Mesendoderm (in vitro differentiated cells): Measurements from ENCODE around the gene CISD3.

Experiments
- DNase-seq: peaks from one replicate; pipeline ENCODE4 v3.0.0; 2013
- H2AK5ac ChIP-seq: 2 replicates; pipeline ENCODE4 v1.6.1; 2013; ENCODE audit warnings: low read length, inconsistent platforms
- H2BK120ac ChIP-seq: 2 replicates; pipeline ENCODE4 v1.6.1; 2013; ENCODE audit warnings: low read depth, mild to moderate bottlenecking, low read length, moderate library complexity, mixed read lengths
- H2BK15ac ChIP-seq: replicated peaks from 2 replicates; pipeline ENCODE4 v1.6.1; 2013; ENCODE audit warnings: low read depth, mild to moderate bottlenecking, moderate library complexity
- H2BK5ac ChIP-seq: 2 replicates; pipeline ENCODE4 v1.6.1; 2013; ENCODE audit warnings: low read length, inconsistent platforms
- H3K18ac ChIP-seq: 2 replicates; pipeline ENCODE4 v1.6.1; 2013; ENCODE audit warnings: mild to moderate bottlenecking, low read length, mixed read lengths
- H3K23ac ChIP-seq: one replicate; pipeline ENCODE4 v1.6.1; 2013; ENCODE audit warnings: low read length
- H3K27ac ChIP-seq: 2 replicates; pipeline ENCODE4 v1.5.1; 2013; ENCODE audit warnings: low read depth, mild to moderate bottlenecking, inconsistent platforms, low read length, moderate library complexity
- H3K27me3 ChIP-seq: 2 replicates; pipeline ENCODE4 v1.6.1; 2013; ENCODE audit warnings: low read length, control low read depth, mild to moderate bottlenecking, inconsistent platforms; ENCODE audit not compliant: insufficient read depth, poor library complexity
- H3K36me3 ChIP-seq: 2 replicates; pipeline ENCODE4 v1.6.1; 2013; ENCODE audit warnings: low read length, inconsistent platforms; ENCODE audit not compliant: control insufficient read depth, insufficient read depth
- H3K4ac ChIP-seq: one replicate; pipeline ENCODE4 v1.6.1; 2013; ENCODE audit warnings: low read depth, mild to moderate bottlenecking, low read length, moderate library complexity
- H3K4me1 ChIP-seq: 2 replicates; pipeline ENCODE4 v1.6.1; 2013; ENCODE audit warnings: low read depth, low read length, inconsistent platforms; ENCODE audit not compliant: control insufficient read depth
- H3K4me2 ChIP-seq: 2 replicates; pipeline ENCODE4 v1.6.1; 2013; ENCODE audit warnings: low read length
- H3K4me3 ChIP-seq: 2 replicates; pipeline ENCODE4 v1.5.1; 2013; ENCODE audit warnings: mild to moderate bottlenecking, low read length
- H3K56ac ChIP-seq: one replicate; pipeline ENCODE4 v1.6.1; 2013; ENCODE audit warnings: low read length
- H3K79me1 ChIP-seq: 2 replicates; pipeline ENCODE4 v1.6.1; 2013; ENCODE audit warnings: low read length, inconsistent platforms
- H3K79me2 ChIP-seq: 2 replicates; pipeline ENCODE4 v1.6.1; 2013; ENCODE audit warnings: mild to moderate bottlenecking, low read length; ENCODE audit not compliant: control insufficient read depth, insufficient read depth
- H3K9ac ChIP-seq: 2 replicates; pipeline ENCODE4 v1.6.1; 2013; ENCODE audit warnings: low read length, inconsistent platforms
- H4K5ac ChIP-seq: one replicate; pipeline ENCODE4 v1.6.1; 2013; ENCODE audit warnings: low read length
- H4K8ac ChIP-seq: one replicate; pipeline ENCODE4 v1.6.1; 2013; ENCODE audit warnings: low read depth, mild to moderate bottlenecking, control low read depth, low read length, moderate library complexity
- WGBS: extraction: QIAGEN DNeasy Blood & Tissue Kit; methylation state at CpG from one replicate; pipeline ENCODE4 v1.1.7; 2013; ENCODE audit warnings: low lambda C conversion rate, missing lambda C conversion rate; ENCODE audit not compliant: insufficient coverage; ENCODE audit errors: extremely low coverage; 5-methylcytosine and 5-hydroxymethylcytosine counted together

Gene CISD3

GRCh38 chr17:38716368-38717005 is 13.7 kb upstream of the CISD3 start:
- H3K4ac ChIP-seq, result no peak overlapping the region
- no peak overlapping the region for H2BK120ac ChIP-seq
- H2BK15ac ChIP-seq, result no peak overlapping the region
- H3K23ac ChIP-seq, result no peak overlapping the region
- WGBS, result no CpG with 5 or more reads among the region's 18 CpGs
- H3K4me3 ChIP-seq, result no peak overlapping the region
- no peak for DNase-seq
- no peak overlapping the region for H4K5ac ChIP-seq
- H3K36me3 ChIP-seq, result no peaks in the 10 kb centered on the region
- H3K56ac ChIP-seq, result no peak overlapping the region
- H2BK5ac ChIP-seq, result no peak overlapping the region
- H3K79me2 ChIP-seq, result no peaks in the 10 kb centered on the region
- no peak overlapping the region for H3K9ac ChIP-seq
- H2AK5ac ChIP-seq, result no peak overlapping the region
- H3K18ac ChIP-seq, result no peak overlapping the region
- H3K27ac ChIP-seq, result no peak overlapping the region
- no peaks in the 10 kb centered on the region for H3K27me3 ChIP-seq
- H3K4me2 ChIP-seq, result no peak overlapping the region
- peaks cover 3% of the 10 kb centered on the region for H3K4me1 ChIP-seq
- no peak overlapping the region for H4K8ac ChIP-seq
- no peaks in the 10 kb centered on the region for H3K79me1 ChIP-seq

GRCh38 chr17:38717139-38717745 is 12.9 kb upstream of the CISD3 start:
- Histone ChIP-seq H3K27ac (no peak overlapping the region), H3K4me2 (no peak overlapping the region), H3K79me2 (no peaks in the 10 kb centered on the region), H3K36me3 (no peaks in the 10 kb centered on the region), H3K4me3 (no peak overlapping the region), H3K56ac (no peak overlapping the region), H2BK120ac (no peak overlapping the region), H2BK5ac (no peak overlapping the region), H3K27me3 (no peaks in the 10 kb centered on the region), H3K4me1 (peaks cover 3% of the 10 kb centered on the region), H3K23ac (no peak overlapping the region), H3K18ac (no peak overlapping the region), H3K4ac (no peak overlapping the region), H3K9ac (no peak overlapping the region), H3K79me1 (no peaks in the 10 kb centered on the region), H2BK15ac (no peak overlapping the region), H4K8ac (no peak overlapping the region), H4K5ac (no peak overlapping the region), H2AK5ac (no peak overlapping the region)
- no CpG with 5 or more reads among the region's 12 CpGs for WGBS
- no peak for DNase-seq

GRCh38 chr17:38719289-38719942 is 10.7 kb upstream of the CISD3 start:
- H3K9ac ChIP-seq, result peak overlapping the region; percentile 78
- H3K4ac ChIP-seq, result peak overlapping the region; percentile 65
- peak overlapping the region; percentile 26 for H3K4me3 ChIP-seq
- H3K18ac ChIP-seq, result peak overlapping the region; percentile 24
- H2BK15ac ChIP-seq, result no peak overlapping the region
- peak overlapping the region; percentile 94 for H3K4me2 ChIP-seq
- H4K5ac ChIP-seq, result no peak overlapping the region
- no peaks in the 10 kb centered on the region for H3K36me3 ChIP-seq
- H3K23ac ChIP-seq, result peak overlapping the region; percentile 15
- no CpG with 5 or more reads among the region's 29 CpGs for WGBS
- no peaks in the 10 kb centered on the region for H3K79me1 ChIP-seq
- peak overlapping the region; percentile 80 for H3K56ac ChIP-seq
- no peak overlapping the region for H4K8ac ChIP-seq
- peaks cover 3% of the 10 kb centered on the region for H3K4me1 ChIP-seq
- no peaks in the 10 kb centered on the region for H3K27me3 ChIP-seq
- DNase-seq, result peak; percentile 91
- H3K79me2 ChIP-seq, result no peaks in the 10 kb centered on the region
- no peak overlapping the region for H2BK5ac ChIP-seq
- peak overlapping the region; percentile 74 for H3K27ac ChIP-seq
- no peak overlapping the region for H2AK5ac ChIP-seq
- H2BK120ac ChIP-seq, result no peak overlapping the region

GRCh38 chr17:38719943-38720641 is 10.0 kb upstream of the CISD3 start:
- H3K4me3 ChIP-seq, result peak overlapping the region; percentile 26
- H3K4ac ChIP-seq, result peak overlapping the region; percentile 65
- peak overlapping the region; percentile 80 for H3K56ac ChIP-seq
- H4K8ac ChIP-seq, result no peak overlapping the region
- H3K79me1 ChIP-seq, result no peaks in the 10 kb centered on the region
- no peak overlapping the region for H2AK5ac ChIP-seq
- H3K4me1 ChIP-seq, result peaks cover 3% of the 10 kb centered on the region
- peak; percentile 91 for DNase-seq
- H2BK120ac ChIP-seq, result no peak overlapping the region
- H3K23ac ChIP-seq, result no peak overlapping the region
- no peaks in the 10 kb centered on the region for H3K27me3 ChIP-seq
- H3K79me2 ChIP-seq, result no peaks in the 10 kb centered on the region
- H4K5ac ChIP-seq, result no peak overlapping the region
- no peak overlapping the region for H2BK5ac ChIP-seq
- H3K9ac ChIP-seq, result peak overlapping the region; percentile 78
- no CpG with 5 or more reads among the region's 39 CpGs for WGBS
- peak overlapping the region; percentile 74 for H3K27ac ChIP-seq
- no peak overlapping the region for H2BK15ac ChIP-seq
- H3K36me3 ChIP-seq, result no peaks in the 10 kb centered on the region
- H3K18ac ChIP-seq, result peak overlapping the region; percentile 24
- H3K4me2 ChIP-seq, result peak overlapping the region; percentile 94

GRCh38 chr17:38720941-38721340 is 9.2 kb upstream of the CISD3 start:
- DNase-seq, result no peak
- Histone ChIP-seq H3K27ac (no peak overlapping the region), H3K79me2 (no peaks in the 10 kb centered on the region), H3K23ac (no peak overlapping the region), H3K36me3 (no peaks in the 10 kb centered on the region), H2BK5ac (no peak overlapping the region), H3K4me2 (no peak overlapping the region), H2BK15ac (no peak overlapping the region), H3K18ac (no peak overlapping the region), H3K4me3 (no peak overlapping the region), H2AK5ac (no peak overlapping the region), H3K56ac (no peak overlapping the region), H3K9ac (no peak overlapping the region), H4K5ac (no peak overlapping the region), H3K4ac (no peak overlapping the region), H4K8ac (no peak overlapping the region), H2BK120ac (no peak overlapping the region), H3K79me1 (no peaks in the 10 kb centered on the region), H3K4me1 (peaks cover 3% of the 10 kb centered on the region), H3K27me3 (no peaks in the 10 kb centered on the region)
- no CpG with 5 or more reads among the region's 6 CpGs for WGBS
